Stimulated activated CD4-positive, alpha-beta T cell treated with anti-CD3 and anti-CD28 coated beads, Interleukin-15, amount 100 ng/mL, for 24 hours (primary cell): ENCODE data around the gene MFN2.

Source experiments
- DNase-seq: peaks from one replicate; pipeline ENCODE4 v3.0.0-alpha.2; 2020

Gene MFN2

DNA sequence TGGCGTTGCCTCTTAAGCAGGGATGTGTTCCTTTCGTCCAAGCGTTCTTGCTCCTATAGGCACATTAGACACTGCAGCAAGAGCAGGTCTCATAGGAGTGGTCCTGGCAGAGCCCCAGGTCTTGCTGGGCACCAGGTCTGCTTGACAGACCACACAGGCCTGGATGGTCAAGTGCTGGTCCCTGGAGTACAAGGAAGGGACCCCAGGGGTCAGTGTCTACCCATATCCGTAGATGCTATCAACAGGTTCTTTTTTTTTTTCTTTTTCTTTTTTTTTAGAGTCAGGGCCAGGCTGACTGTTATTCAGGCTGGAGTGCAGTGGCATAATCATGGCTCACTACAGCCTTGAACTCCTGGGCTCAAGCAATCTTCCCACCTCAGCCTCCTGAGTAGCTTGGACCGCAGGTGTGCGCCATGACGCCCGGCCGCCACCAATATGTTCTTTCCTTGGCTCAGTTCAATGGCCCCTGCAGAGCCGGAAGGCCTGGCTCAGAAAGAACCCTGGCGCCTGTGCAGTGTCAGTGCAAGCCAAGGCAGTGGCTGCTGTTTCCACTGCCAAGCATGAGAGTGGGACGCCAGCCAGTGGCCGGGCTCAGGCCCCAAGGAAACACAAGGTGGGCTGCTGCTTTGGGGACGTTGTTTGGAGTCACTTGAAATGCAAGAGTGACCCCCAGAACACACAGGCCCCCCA, 72.9 kb downstream of the MFN2 start:
- no peak for DNase-seq

DNA sequence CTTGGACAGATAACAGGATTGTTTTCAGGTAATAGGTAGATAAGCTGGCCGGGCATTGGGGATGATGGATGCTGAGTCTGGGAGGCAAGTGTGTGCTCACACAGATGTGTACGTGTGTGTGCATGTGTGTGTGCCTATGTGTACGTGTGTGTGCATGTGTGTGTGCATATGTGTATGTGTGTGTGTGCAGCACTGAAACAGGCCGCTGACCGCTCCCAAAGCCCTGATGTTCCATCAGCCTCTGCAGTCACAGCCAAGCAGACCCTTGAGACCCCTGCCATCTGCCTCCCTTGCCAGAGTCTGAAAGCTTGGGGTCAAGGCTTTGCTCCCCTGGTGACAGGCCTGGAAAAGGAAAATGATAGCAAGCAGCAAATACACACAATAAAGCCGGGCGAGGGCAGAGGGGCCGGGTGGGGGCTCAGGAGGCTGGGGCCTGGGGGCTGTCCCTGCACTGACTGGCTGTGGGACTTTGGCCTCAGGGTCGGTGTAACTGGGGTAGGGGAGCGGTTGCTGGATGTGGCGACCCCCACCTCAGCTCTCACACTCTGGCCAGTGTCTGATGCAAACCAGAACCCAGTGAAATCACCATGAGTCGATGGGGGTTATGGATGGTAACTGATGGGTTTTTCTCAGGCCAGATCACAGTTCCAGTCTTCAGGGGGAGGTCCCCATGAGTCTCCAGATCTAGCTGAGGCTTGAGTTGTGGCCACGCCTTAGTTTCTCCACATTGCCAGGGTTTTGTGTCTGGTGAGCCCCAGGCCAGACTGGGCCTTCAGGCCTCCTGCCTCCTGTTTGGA, 73.7 kb downstream of the MFN2 start:
- DNase-seq, result peak; percentile 37

DNA sequence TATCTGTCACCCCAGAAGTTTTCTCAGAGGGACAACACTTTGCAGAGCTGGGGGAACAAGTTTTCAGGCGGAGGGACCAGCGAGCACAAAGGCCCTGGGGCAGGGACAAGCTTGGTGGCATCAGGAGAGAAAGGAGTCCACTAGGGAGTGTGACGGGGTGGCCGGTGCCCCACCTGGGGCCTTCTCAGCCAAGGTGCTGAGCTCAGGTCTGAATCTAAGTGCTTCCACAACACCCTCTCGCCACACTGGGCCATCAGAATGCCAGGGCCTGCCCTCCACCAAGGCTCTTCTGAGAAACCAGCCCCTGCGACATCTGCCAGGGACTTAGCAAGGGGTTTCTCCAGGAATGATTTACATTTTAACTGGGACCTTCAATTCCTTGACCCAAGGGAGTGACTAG, 75.0 kb downstream of the MFN2 start:
- no peak for DNase-seq

DNA sequence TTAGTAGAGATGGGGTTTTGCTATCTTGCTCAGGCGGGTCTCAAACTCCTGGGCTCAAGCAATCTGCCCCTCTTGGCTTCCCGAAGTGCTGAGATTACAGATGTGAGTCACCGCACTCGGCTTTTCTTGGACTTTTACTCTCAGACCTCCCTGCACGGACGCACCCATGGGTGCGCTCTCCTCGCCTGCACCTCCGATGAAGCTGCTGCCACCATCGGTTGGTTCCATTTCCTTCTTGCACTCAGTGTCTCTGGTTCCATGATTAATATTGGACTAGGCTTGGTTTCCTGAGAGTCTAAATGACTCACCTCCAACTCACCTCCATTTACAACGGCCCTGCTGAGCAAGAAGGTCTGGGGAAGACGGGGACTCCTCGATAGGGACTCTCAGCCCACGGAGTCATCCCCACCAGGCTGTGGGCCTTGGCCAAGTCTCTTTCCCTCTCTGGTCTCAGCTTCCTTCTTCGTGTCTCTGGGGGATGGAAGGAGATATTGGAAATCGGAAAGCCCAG, 76.1 kb downstream of the MFN2 start:
- DNase-seq, result peak; percentile 62

DNA sequence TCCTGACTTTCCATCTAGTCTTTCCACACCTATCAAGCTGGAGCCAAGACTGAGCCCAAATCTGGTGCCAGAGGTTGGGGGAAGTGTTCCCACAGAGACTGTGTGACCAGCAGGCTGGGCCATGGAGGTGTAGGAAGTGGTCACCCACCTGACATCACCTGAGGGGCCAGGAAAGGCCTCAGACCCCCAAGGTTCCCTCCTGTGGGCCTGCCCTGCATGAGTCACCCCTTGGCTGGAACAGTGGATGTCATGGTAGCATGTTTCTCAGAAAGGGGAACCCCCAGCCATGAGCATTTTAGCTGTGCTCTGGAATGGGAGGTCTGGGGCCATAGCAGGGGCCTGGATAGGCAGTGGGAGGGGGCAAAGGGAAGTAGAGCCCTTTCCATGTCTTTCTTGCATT, 77.1 kb downstream of the MFN2 start:
- DNase-seq, result peak; percentile 70

DNA sequence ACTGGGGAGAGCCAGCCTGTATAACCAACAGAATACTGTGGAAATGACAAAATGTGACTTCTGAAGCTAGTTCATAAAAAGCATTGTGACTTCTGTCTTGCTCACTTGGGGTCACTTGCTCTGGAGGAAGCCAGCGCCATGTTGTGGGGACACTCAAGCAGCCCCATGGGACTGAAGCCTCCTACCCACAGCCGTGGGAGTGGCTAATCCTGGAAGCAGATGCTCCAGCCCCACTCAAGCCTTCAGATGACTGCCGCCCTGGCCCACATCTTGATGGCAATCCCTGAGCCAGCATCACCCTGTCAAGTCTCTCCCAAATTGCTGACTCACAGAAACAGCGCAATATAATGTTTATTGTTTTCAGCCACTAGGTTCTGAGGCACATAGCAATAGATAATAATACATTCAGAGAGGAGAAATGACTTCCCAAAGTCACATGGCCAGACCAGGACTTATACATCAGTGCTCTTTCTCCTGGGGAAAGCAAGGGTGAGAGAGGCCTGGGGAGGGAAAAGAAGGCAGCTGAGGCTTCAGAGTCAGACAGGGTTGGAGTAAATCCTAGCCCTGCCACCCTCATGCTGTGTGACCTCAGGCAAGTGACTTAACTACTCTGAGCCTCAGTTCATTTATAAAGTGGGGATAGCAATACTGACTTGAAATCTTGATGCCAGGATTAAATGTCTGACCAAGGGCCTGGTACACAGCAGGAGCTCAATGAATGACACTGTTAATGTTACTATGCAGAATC, 77.9 kb downstream of the MFN2 start:
- no peak for DNase-seq

DNA sequence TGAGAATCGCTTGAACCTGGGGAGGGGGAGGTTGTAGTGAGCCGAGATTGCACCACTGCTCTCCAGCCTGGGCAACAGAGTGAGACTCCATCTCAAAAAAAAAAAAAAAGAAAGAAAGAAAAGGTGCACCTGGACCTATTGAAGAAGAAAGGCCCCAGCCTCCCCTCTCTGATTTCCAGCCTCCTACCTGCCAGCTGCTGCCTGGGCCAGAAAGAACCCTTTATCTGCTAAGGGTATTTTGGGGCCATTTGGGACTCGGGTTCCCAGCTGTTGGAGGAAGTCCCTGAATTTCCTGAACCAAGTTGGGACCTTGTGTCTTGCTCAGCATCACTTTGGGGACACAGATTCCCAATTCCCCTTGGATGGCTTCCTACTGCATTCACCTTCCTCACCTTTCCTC, 79.0 kb downstream of the MFN2 start:
- no peak for DNase-seq

DNA sequence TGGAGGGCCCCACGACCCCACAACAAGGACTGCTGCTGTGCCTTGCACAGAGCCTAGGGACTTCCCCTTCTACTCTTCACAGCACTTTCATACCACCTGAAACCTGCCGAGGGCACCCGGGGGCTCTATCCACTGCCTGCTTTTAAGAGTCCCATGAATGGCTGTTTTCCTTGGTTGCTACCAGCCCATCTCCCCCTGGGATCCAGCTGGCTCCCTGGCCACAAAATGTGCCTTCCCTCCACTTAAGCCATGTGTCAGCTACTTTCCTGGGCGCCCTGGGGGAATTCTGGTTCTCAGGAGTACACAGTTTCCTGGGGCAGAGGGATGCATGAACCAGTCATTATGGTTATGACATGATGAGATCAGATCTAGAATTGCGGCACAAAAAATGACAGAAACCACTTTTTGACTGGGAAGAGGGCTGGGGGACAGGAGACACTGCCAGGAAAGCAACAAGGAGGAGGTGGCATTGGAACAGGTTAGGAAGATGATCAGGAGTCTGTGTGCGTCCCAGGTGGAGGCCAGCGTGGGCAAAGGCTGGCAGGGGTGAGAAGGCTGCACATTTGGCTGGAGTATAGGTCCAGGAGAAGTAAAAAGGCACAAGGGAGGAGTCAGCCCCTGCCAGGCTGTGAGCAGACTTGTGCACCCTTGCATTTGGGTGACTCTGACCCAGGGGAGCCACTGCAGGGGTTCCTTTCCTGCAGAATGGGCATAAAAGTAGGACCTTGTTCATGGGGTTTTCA, 79.6 kb downstream of the MFN2 start:
- DNase-seq, result peak; percentile 55

DNA sequence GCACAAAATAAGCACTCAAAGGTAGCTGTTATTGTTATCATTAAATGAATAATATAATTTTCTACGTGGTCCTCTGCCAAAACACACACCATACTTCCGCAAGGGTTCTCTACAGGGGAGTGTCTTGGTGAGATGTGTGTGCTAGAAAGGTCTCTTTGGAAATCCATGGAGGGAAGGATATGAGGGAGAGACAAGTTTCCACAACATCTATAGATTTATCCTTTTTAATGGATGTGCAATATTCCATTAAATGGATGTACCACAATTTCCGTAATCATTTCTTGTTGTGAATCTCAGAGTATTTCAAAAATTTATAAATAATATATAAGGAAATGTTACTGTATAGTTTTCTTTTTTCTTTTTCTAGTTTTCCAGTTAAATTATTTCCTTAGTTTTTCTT, 80.3 kb downstream of the MFN2 start:
- DNase-seq, result no peak
